ENCODE results near the gene GLB1L2. TPM values are rescaled to one million over a fixed set of nuclear protein-coding genes. Genes with fewer than 3 reads are reported as not detected.

Gene GLB1L2
- total RNA-seq, 1 donor from 2014 or later, result 0.29 TPM

GRCh38 chr11:134346976-134347350, 15.2 kb downstream of the GLB1L2 start:
- DNase-seq (ENCODE audit: low spot score), result no peak

DNA sequence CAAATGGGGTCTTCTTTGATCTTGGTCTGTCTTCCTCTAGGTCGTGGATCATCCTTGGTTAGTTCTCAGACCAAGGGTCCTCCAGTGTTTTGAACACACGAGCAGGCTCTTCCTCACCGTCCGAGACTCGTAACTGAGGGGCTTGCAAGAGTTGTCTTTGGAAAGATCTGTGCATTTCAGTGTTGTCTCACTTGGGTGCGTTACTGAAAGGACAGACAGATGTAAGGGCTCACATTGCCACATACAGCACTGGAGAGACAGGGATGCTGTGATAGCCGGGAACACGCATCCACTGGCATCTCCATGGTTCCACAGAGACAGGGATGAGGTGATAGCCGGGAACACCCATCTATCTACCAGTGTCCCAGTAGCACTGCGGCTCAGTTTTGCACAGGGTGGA, 15.7 kb downstream of the GLB1L2 start:
- no peak for DNase-seq (ENCODE audit: low spot score)

DNA sequence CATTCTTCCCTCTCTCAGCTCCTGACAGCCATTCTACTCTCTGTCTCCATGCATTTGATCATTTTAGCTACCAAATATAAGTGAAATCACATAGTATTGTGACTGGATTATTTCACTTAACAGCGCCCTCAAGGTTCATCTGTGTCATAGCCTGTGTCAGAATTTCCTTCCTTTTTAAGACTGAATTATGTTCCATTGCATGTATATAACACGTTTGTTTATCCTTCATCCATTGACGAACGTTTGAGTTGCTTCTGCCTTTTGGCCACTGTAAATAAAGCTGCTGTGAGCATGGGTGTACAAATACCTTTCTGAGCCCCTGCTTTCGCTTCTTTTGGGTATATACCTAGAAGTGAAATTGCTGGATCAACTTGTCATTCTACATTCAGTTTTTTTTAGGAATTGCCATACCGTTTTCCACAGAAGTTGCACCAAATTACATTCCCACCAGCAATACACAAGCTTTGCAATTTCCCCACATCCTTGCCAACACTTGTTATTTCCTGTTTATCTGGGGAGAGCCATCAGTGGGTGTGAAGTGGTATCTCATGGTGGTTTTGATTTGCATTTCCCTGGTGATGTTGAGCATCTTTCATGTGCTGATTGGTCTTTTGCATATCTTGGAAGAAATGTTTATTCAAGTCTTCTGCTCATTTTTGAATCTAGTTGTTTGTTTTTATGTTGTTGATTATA, 17.5 kb downstream of the GLB1L2 start:
- no peak for DNase-seq (ENCODE audit: low spot score)

- DNase-seq (ENCODE audit: low spot score), result no peak
These were observed 18.1 kb downstream of the GLB1L2 start for GRCh38 chr11:134349802-134350355.

DNA sequence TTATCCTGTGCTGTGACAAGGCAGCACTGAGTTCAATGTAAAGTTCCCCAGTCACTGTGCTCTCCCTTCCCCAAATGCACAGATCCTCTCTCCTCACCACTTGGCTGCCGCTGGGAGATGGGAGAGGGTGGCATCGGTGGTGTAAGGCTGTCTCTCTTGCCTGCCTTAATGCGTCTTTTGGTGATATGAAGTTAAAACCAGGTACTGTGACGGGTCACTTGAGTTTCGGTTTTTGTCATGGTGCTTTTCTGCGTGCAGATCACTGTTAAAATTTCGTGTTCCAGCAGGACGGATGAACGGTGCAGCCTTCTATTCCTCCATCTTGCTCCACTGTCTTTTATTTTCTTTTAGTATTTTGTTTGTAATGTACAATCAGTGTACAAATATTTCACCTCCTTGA, 18.6 kb downstream of the GLB1L2 start:
- peak; percentile 45 for DNase-seq (ENCODE audit: low spot score)

- DNase-seq (ENCODE audit: low spot score), result no peak
These were observed 20.3 kb downstream of the GLB1L2 start for GRCh38 chr11:134352111-134352510.

GRCh38 chr11:134355136-134355535, 23.3 kb downstream of the GLB1L2 start:
- DNase-seq (ENCODE audit: low spot score), result no peak

- DNase-seq (ENCODE audit: low spot score), result peak; percentile 33
These were observed 23.9 kb downstream of the GLB1L2 start for GRCh38 chr11:134355656-134356055.

DNA sequence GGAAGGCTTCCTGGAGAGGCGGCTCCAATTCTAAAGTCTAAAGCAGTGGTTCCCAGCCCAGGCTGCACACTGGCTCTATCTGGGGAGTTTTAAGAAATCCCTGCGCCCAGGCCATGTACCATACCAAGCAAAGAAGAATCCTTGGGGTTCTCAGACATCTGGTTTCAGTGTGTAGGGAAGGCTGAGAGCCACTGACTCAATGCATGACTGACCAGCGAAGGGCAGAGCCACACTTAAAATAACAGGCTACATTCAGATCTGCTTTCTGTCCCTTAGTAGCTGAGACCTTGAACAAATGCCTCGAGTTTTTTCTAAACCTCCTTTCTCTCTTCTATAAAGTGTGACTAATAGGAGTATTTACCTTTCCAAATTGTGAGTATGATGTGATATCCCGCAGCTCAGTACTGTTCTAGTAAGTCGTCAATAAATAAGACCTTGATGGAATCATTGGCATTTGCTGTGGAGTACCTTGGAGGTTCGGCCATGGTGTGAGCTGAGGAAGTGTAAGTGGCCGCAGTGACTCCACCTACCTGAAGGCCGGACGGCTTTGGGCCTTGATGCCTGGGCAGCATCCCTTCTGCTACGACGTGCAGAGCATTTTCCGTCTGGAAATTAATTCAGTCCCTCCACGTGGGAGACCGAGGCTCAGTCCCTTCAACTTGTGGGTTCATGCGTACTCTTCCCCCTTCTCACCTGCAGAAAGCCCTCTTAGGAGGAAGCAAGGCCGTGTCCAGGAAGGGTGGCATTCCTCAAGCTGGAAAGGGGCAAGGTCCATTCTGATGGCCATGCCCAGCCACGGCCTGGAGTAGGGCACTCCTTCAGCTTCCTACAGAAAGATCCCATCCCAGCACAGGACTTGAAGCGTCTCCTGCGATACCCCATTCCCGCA, 25.1 kb downstream of the GLB1L2 start:
- DNase-seq (ENCODE audit: low spot score), result peak; percentile 75

GRCh38 chr11:134357545-134357839, 25.7 kb downstream of the GLB1L2 start:
- DNase-seq (ENCODE audit: low spot score), result peak; percentile 73

- peak; percentile 89 for DNase-seq (ENCODE audit: low spot score)
These were observed 26.5 kb downstream of the GLB1L2 start for GRCh38 chr11:134358165-134358855.

GRCh38 chr11:134358856-134359490, 27.2 kb downstream of the GLB1L2 start:
- peak; percentile 75 for DNase-seq (ENCODE audit: low spot score)

- peak; percentile 53 for DNase-seq (ENCODE audit: low spot score)
These were observed 27.9 kb downstream of the GLB1L2 start for GRCh38 chr11:134359646-134360045.

- DNase-seq (ENCODE audit: low spot score), result peak; percentile 93
These were observed 28.5 kb downstream of the GLB1L2 start for GRCh38 chr11:134360050-134360835.

DNA sequence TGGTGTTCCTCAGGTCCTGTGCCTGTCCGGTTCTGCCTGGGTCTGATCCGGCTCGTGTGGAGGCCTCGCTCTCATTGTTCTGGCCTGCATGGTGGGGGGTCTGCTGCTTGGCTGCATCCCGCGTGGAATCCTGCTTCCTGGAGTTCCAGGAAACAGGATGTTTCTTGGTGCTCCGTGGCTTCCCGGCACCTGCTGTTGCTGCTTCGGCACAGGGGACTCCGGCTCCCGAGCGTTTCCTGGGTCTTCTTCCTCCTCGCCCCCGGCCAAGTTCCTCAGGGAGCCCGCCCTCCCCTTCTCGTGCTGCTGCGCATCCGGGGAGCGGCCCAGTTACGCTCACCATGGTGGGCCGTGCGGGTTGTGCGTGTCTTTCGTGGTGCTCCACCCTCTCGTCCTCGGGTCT, 29.9 kb downstream of the GLB1L2 start:
- DNase-seq (ENCODE audit: low spot score), result peak; percentile 78

GRCh38 chr11:134362192-134362901, 30.6 kb downstream of the GLB1L2 start:
- no peak for DNase-seq (ENCODE audit: low spot score)

GRCh38 chr11:134363161-134363560, 31.4 kb downstream of the GLB1L2 start:
- DNase-seq (ENCODE audit: low spot score), result no peak

GRCh38 chr11:134363592-134363991, 31.8 kb downstream of the GLB1L2 start:
- DNase-seq (ENCODE audit: low spot score), result no peak

- DNase-seq (ENCODE audit: low spot score), result no peak
These were observed 32.5 kb downstream of the GLB1L2 start for GRCh38 chr11:134364261-134364660.

All from mesenteric fat pad (tissue), 1 donor.